ENCODE measurements around the gene SPEN.

The SPEN gene

GRCh38 chr1:15955552-15955951 is 108.0 kb downstream of the SPEN start:
- no peak for TF ChIP-seq CTCF (conservative IDR thresholded peaks at IDR 0.05; ENCODE audit: low read depth, low read length)
- H3K4me3 ChIP-seq (ENCODE audit: low read depth, low read length) = no peak overlapping the region
- no peak for DNase-seq (ENCODE audit: low read depth)

GRCh38 chr1:15956150-15956549 is 108.6 kb downstream of the SPEN start:
- no peak for TF ChIP-seq CTCF (conservative IDR thresholded peaks at IDR 0.05; ENCODE audit: low read depth, low read length)
- no peak overlapping the region for H3K4me3 ChIP-seq (ENCODE audit: low read depth, low read length)
- DNase-seq (ENCODE audit: low read depth) = peak; percentile 35

GRCh38 chr1:15957221-15958095 is 110.0 kb downstream of the SPEN start:
- peak; percentile 42 for DNase-seq (ENCODE audit: low read depth)
- peak; percentile 74 for TF ChIP-seq CTCF (conservative IDR thresholded peaks at IDR 0.05; ENCODE audit: low read depth, low read length)
- H3K4me3 ChIP-seq (ENCODE audit: low read depth, low read length) = no peak overlapping the region

GRCh38 chr1:15958111-15958510 is 110.6 kb downstream of the SPEN start:
- no peak overlapping the region for H3K4me3 ChIP-seq (ENCODE audit: low read depth, low read length)
- DNase-seq (ENCODE audit: low read depth) = no peak
- TF ChIP-seq CTCF (conservative IDR thresholded peaks at IDR 0.05; ENCODE audit: low read depth, low read length) = no peak

GRCh38 chr1:15958793-15959192 is 111.3 kb downstream of the SPEN start:
- no peak for TF ChIP-seq CTCF (conservative IDR thresholded peaks at IDR 0.05; ENCODE audit: low read depth, low read length)
- H3K4me3 ChIP-seq (ENCODE audit: low read depth, low read length) = no peak overlapping the region
- no peak for DNase-seq (ENCODE audit: low read depth)

- no peak for DNase-seq (ENCODE audit: low read depth)
- no peak for TF ChIP-seq CTCF (conservative IDR thresholded peaks at IDR 0.05; ENCODE audit: low read depth, low read length)
These were observed 111.9 kb downstream of the SPEN start for GRCh38 chr1:15959424-15959823.

More at GRCh38 chr1:15959424-15959823, 111.9 kb downstream of the SPEN start:
- no peak overlapping the region for H3K4me3 ChIP-seq (ENCODE audit: low read depth, low read length)
